Erythroblast (primary cell): ENCODE measurements around the gene RPH3AL.

Source experiments
- DNase-seq, 2 experiments: peaks; one replicate each; lab custom pipeline; 2025; lab: John Stamatoyannopoulos, UW
- GATA1 ChIP-seq: IDR thresholded peaks from 2 replicates; pipeline ENCODE4 v1.6.1; 2011; ENCODE audit warnings: low read depth, mild to moderate bottlenecking, control low read depth, low read length, moderate library complexity
- POLR2A ChIP-seq: IDR thresholded peaks from 2 replicates; pipeline ENCODE4 v1.6.1; 2011; ENCODE audit warnings: mild to moderate bottlenecking, low read length

RPH3AL gene

GRCh38 chr17:292531-293382, 59.9 kb downstream of the RPH3AL start:
- TF ChIP-seq GATA1: no peak
- TF ChIP-seq POLR2A: no peak
- no peak for DNase-seq

GRCh38 chr17:292016-292415, 60.6 kb downstream of the RPH3AL start:
- TF ChIP-seq POLR2A (no peak), GATA1 (no peak)
- DNase-seq: no peak

- DNase-seq: no peak
- TF ChIP-seq GATA1 (no peak), POLR2A (no peak)
These were observed 61.0 kb downstream of the RPH3AL start for GRCh38 chr17:291587-291986.

- no peak for TF ChIP-seq POLR2A
- no peak for TF ChIP-seq GATA1
- no peak for DNase-seq
These were observed 62.0 kb downstream of the RPH3AL start for GRCh38 chr17:290626-291025.

GRCh38 chr17:290121-290521, 62.5 kb downstream of the RPH3AL start:
- DNase-seq: no peak
- TF ChIP-seq GATA1: no peak
- TF ChIP-seq POLR2A: no peak

GRCh38 chr17:289409-289808, 63.2 kb downstream of the RPH3AL start:
- no peak for TF ChIP-seq POLR2A
- no peak for TF ChIP-seq GATA1
- DNase-seq: no peak

GRCh38 chr17:288802-289356, 63.7 kb downstream of the RPH3AL start:
- no peak for DNase-seq

GRCh38 chr17:286571-286970, 66.0 kb downstream of the RPH3AL start:
- no peak for DNase-seq
- TF ChIP-seq POLR2A: no peak
- no peak for TF ChIP-seq GATA1

More at GRCh38 chr17:288802-289356, 63.7 kb downstream of the RPH3AL start:
- TF ChIP-seq POLR2A: no peak
- no peak for TF ChIP-seq GATA1

- no peak for DNase-seq
- TF ChIP-seq GATA1 (no peak), POLR2A (no peak)
These were observed 66.7 kb downstream of the RPH3AL start for GRCh38 chr17:285751-286422.

GRCh38 chr17:284676-285355, 67.8 kb downstream of the RPH3AL start:
- no peak for TF ChIP-seq GATA1
- no peak for TF ChIP-seq POLR2A
- DNase-seq: no peak

GRCh38 chr17:283911-284675, 68.5 kb downstream of the RPH3AL start:
- DNase-seq: no peak
- no peak for TF ChIP-seq GATA1
- no peak for TF ChIP-seq POLR2A

- no peak for TF ChIP-seq GATA1
- no peak for TF ChIP-seq POLR2A
- no peak for DNase-seq
These were observed 69.4 kb downstream of the RPH3AL start for GRCh38 chr17:282912-283882.
